ENCODE data around the gene TADA2B. TPM values are rescaled to one million over a fixed set of nuclear protein-coding genes. Genes with fewer than 3 reads are reported as not detected.

Gene TADA2B
- total and polyA plus RNA-seq, 11 donors: 15.3 to 40.2 (median 30.8) TPM

DNA sequence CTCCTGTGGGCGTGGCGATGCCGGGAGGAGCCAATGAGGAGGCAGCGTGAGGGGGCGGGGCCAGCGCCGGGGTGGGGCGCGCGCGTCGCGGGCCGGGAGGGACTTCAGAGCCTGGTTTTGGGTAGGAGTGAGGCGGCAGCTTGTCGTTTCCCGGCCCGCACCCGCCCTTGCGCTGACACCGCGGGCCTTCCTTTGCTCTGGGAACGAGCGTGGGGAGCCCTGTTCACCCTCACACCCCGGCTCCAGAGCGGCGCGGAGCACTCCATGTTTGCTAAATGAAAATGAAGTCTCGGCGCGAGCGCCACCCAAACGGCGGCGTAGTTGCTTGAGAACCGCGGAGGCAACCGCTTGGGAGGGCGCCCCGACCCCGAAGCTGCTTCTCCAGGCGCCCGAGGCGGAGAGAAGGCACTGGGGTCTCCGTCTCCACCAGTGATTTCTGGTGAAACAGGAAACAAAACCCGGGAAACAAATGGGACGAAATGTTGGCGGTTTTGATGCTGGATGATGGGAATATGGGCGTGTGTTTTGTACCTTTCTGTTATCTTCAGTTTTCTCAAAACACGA is 25.2 kb downstream of the TADA2B start:
- DNase-seq (peak in 1 of 5 donors; percentile 100), ATAC-seq (no peak)
- Histone ChIP-seq H3K9me3 (no peaks in the 10 kb centered on the region), H3K27me3 (no peaks in the 10 kb centered on the region), H3K36me3 (peaks cover 0 to 21% (median 14%) of the 10 kb centered on the region in 9 donors), H3K4me1 (peaks cover 3 to 41% (median 22%) of the 10 kb centered on the region in 12 donors), H3K27ac (peak overlapping the region; percentile 62 to 97 (median 91)), H3K4me3 (peak overlapping the region; percentile 32 to 99 (median 88))
- intact Hi-C loops (cut with DNase I): loop anchor here in 5 of 10 donors (1.0 to 5.0 kb wide), 9 partner anchors 25 to 352 kb away; partner anchors contain the start of genes TADA2B (in 5 of the 5), BLOC1S4 (in 1 of the 5), KIAA0232 (in 1 of the 5) and TBC1D14 (in 1 of the 5)
- 0 to 1% (median 1%) methylated on average over 18 to 50 of the region's 50 CpGs for WGBS, 4 donors
- no peak for TF ChIP-seq POLR2A (IDR thresholded peaks at IDR 0.05)

DNA sequence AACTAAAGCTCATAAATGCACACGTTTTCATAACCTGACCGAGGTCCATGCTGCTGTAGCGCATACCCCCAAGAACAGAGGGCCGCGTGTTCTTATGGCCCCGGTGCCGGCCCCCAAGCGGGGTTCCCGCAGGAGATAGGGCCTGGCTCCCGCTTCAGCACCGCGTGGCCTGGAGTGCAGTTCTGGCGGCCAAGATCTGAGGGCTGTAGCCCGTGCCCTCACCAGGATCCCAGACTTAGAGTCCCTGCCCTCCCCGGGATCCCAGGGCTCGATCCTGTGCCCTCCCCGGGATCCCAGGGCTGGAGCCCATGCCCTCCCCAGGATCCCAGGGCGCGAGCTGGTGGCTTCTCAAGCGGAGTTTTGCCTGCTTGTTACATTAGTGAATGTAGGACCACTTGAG is 25.7 kb downstream of the TADA2B start:
- no peak for DNase-seq
- Histone ChIP-seq H3K27me3 (no peaks in the 10 kb centered on the region), H3K4me1 (peaks cover 3 to 41% (median 22%) of the 10 kb centered on the region in 12 donors), H3K9me3 (no peaks in the 10 kb centered on the region), H3K4me3 (peak overlapping the region in 11 of 12 donors; percentile 74 to 99 (median 89)), H3K27ac (peak overlapping the region; percentile 62 to 97 (median 91)), H3K36me3 (peaks cover 0 to 16% (median 9%) of the 10 kb centered on the region in 9 donors)
- 8 to 23% (median 15%) methylated on average over 18 to 20 of the region's 20 CpGs for WGBS, 4 donors
- intact Hi-C loops (cut with DNase I): loop anchor here in 5 of 10 donors (1.0 to 5.0 kb wide), 9 partner anchors 26 to 352 kb away; partner anchors contain the start of genes TADA2B (in 5 of the 5), BLOC1S4 (in 1 of the 5), KIAA0232 (in 1 of the 5) and TBC1D14 (in 1 of the 5)
- TF ChIP-seq, protein P1, sequence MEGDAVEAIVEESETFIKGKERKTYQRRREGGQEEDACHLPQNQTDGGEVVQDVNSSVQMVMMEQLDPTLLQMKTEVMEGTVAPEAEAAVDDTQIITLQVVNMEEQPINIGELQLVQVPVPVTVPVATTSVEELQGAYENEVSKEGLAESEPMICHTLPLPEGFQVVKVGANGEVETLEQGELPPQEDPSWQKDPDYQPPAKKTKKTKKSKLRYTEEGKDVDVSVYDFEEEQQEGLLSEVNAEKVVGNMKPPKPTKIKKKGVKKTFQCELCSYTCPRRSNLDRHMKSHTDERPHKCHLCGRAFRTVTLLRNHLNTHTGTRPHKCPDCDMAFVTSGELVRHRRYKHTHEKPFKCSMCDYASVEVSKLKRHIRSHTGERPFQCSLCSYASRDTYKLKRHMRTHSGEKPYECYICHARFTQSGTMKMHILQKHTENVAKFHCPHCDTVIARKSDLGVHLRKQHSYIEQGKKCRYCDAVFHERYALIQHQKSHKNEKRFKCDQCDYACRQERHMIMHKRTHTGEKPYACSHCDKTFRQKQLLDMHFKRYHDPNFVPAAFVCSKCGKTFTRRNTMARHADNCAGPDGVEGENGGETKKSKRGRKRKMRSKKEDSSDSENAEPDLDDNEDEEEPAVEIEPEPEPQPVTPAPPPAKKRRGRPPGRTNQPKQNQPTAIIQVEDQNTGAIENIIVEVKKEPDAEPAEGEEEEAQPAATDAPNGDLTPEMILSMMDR (IDR thresholded peaks at IDR 0.05): no peak
- no peak for TF ChIP-seq POLR2A (IDR thresholded peaks at IDR 0.05)
- ATAC-seq: no peak

DNA sequence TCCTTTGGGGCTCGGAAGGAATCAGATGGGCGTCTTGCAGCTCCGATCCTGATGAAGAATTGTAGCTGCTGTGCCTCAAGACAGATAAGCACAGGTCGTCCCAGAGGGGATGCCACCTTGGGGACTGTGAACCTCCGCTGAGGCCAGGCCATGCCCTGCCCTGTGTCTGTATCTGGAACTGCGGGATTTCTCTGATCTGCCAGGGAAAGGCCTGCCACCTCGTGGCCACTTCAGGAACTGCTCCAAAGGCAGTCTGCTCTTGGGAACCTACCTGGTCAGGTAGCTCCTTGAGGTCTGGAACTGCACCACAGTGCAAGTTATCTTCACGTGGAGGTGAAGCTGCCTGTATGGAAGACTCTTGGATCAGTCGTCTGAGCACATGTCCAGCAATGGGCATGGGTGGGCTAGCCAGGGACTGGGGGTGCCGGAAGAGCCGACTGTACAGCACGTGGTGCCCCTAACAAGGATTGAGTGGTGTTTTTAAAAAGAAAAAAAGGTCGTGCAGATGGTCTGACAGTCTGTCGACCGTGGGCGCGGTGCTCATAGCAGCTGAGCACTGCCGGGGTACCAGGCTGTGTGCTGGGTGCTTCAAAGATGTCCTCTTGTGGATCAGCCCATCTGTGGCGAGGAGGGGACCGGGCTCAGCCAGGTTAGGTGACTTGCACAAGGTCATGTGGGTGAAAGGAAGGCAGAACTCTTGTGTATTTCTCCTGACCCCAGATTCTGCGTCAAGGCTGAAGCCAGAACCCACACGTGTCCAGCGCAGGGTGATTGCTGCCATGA is 27.7 kb downstream of the TADA2B start:
- Histone ChIP-seq H3K36me3 (peaks cover 0 to 3% (median 0%) of the 10 kb centered on the region in 9 donors), H3K9me3 (no peaks in the 10 kb centered on the region), H3K4me3 (no peak overlapping the region), H3K27me3 (no peaks in the 10 kb centered on the region), H3K4me1 (peaks cover 3 to 28% (median 20%) of the 10 kb centered on the region in 12 donors), H3K27ac (no peak overlapping the region)
- DNase-seq (peak; percentile 70 to 89 (median 77)), ATAC-seq (peak in 2 of 4 donors; percentile 13 to 25)
- TF ChIP-seq POLR2A (IDR thresholded peaks at IDR 0.05): no peak
- TF ChIP-seq, protein P1 (IDR thresholded peaks at IDR 0.05): peak; percentile 96 to 99 (median 99)
- intact Hi-C loops (cut with DNase I): loop anchor here (1.0 to 10.0 kb wide), 15 partner anchors 26 to 352 kb away; partner anchors contain the start of gene TBC1D14 (in 7 of the 10)
- WGBS, 4 donors: 39 to 49% (median 44%) methylated on average over 20 to 23 of the region's 23 CpGs

DNA sequence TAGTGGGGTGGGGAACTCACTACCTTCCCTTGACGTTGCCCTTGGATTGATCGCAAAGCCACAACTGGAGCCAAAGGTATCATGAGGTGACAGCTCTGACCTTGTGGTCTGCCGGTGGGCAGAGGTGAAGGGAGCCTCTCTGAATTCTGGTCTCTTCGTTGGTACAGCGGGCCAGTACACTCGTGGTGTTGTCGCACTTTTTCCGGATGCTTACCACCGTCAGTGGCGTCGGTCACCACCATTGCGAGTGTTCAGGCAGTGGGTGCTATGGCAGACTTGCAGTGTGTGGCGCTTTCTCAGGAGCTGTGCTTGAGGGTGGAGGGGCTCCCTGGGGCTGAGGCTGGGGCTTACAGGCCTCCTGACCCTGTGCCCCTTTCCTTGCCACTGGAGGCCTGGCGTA is 29.9 kb downstream of the TADA2B start:
- 89 to 92% (median 91%) methylated on average over 13 to 14 of the region's 14 CpGs for WGBS, 4 donors
- Histone ChIP-seq H3K27ac (no peak overlapping the region), H3K4me3 (no peak overlapping the region), H3K4me1 (peaks cover 0 to 19% (median 7%) of the 10 kb centered on the region in 12 donors), H3K9me3 (no peaks in the 10 kb centered on the region), H3K36me3 (no peaks in the 10 kb centered on the region), H3K27me3 (no peaks in the 10 kb centered on the region)
- no peak for TF ChIP-seq POLR2A (IDR thresholded peaks at IDR 0.05)
- TF ChIP-seq, protein P1 (IDR thresholded peaks at IDR 0.05): no peak
- DNase-seq (no peak), ATAC-seq (no peak)
- intact Hi-C loops (cut with DNase I): loop anchor here in 9 of 10 donors (2.0 to 10.0 kb wide), 8 partner anchors 86 to 351 kb away; partner anchors contain the start of gene TBC1D14 (in 7 of the 9)
